ENCODE measurements around the gene FRAS1.
"Not testable (repeated sequence)": the region's sequence is repeated elsewhere in the genome, so short reads cannot be mapped to it uniquely, and the experiment has no call there.

FRAS1 gene

DNA sequence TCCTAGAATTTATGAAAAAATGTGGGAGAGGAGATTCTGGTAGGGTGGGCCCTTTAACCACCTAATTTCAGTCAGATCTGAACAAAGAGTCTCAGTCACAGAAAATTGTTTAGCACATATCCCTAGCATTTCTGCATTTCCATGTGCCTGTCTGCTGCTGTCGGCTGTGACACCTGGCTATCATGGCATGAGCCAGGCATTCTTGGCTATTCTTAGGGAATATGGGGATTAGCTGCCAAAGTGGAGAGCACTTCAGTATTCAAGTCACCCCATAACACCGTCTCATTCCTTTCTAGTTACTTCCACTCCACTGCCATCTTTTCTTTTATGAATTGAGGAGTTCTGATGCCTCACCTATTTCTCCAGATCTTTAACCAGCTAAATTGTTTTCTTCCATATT, 211.5 kb downstream of the FRAS1 start:
- no peak for DNase-seq (ENCODE audit: extremely low read depth in 1 of 2, low read depth in 1 of 2)

- not testable (repeated sequence) for DNase-seq (ENCODE audit: extremely low read depth in 1 of 2, low read depth in 1 of 2)
Measured at GRCh38 chr4:78275450-78275849, 218.3 kb downstream of the FRAS1 start.

- DNase-seq (ENCODE audit: extremely low read depth in 1 of 2, low read depth in 1 of 2): no peak
Measured at GRCh38 chr4:78286281-78286680, 229.2 kb downstream of the FRAS1 start.

DNA sequence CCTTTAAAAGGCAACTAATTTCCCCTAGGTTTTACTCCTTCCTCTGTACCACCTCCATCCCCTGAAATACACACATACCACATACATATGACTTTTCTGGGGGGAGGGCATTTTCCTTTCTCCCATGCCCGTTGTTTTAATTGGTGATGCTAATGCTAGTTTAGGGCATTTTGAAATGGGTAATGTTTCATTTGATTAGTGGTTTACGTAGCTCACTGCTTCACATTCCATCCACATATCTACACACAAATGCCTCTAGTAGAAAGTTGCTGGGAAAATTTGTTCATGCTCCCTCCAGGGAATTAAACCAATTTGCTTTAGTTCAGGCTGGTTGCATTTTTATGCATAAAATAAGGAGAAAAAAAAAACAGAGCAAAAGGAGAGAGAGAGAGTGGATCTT, 231.2 kb downstream of the FRAS1 start:
- no peak for DNase-seq (ENCODE audit: extremely low read depth in 1 of 2, low read depth in 1 of 2)

GRCh38 chr4:78291277-78291676, 234.2 kb downstream of the FRAS1 start:
- DNase-seq (ENCODE audit: extremely low read depth in 1 of 2, low read depth in 1 of 2): no peak

- no peak for DNase-seq (ENCODE audit: extremely low read depth in 1 of 2, low read depth in 1 of 2)
Measured at GRCh38 chr4:78292341-78292740, 235.2 kb downstream of the FRAS1 start.

DNA sequence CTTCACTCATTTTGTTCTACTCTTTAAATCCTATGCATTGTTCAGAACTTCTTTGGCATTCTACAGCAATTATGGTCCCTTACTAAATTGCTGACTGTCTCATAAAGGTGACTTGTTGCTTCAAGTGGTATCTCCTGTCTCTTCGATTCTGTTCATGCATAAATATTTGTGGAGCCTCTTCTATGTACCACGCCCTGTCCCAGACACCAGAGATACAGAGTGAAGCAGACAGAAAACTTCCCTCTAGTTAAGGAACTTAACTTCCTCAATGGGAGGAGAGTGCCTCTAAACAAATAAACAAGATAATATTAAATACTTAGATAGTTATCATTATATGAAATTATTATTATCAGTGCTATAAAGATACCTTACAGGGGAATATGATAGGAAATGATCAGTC, 235.7 kb downstream of the FRAS1 start:
- no peak for DNase-seq (ENCODE audit: extremely low read depth in 1 of 2, low read depth in 1 of 2)

DNA sequence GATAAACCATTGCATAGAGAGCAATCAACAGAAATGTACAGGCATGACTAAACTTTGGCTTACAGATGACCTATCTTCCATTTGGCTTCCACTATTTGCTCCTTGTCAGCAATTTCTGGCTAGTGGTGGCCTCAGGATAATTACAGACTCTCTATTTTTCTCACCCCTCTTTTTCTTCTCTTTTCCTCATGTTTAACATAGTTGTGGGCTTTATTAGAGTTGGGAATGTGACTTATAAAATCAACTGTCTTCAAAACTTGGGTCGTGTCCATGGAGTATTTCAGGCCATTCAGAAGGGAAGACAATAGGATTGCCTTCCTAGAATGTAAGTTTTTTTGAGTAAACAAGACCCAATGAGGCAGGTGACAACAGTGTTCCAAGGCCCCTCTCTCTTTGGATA, 236.2 kb downstream of the FRAS1 start:
- no peak for DNase-seq (ENCODE audit: extremely low read depth in 1 of 2, low read depth in 1 of 2)

GRCh38 chr4:78293821-78294301, 236.7 kb downstream of the FRAS1 start:
- DNase-seq (ENCODE audit: extremely low read depth in 1 of 2, low read depth in 1 of 2): no peak

GRCh38 chr4:78296261-78296660, 239.1 kb downstream of the FRAS1 start:
- DNase-seq (ENCODE audit: extremely low read depth in 1 of 2, low read depth in 1 of 2): no peak

DNA sequence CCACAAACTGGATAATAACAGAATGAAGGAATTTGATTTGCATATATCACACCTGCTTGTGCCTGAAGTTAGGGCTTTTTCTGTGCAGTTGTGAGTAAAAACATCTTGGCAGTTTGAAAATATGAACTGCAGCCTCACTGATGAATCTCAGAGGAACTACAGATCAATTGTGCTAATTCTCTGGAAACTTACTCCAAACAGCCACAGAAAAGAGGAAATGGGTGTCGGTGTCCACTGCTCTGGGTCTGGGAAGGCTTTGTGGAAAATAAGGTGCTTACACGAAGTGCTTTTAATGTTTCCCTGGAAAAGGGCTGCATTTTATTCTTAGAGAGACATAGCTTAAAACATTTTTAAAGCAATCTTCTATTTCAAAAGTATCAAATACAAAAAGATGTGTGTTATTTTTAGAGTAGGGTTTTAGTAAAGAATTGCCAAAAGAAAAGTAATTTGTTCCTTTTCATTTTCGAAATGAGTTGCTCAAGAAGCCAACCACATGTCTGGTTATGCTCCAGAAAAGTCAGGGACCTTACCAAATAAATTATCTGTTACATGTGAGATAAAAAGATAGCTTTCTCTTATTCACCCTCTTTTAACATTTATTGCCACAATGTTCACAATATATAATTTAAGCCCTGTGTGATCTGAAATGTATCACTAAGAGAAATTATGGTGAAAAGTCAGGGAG, 240.1 kb downstream of the FRAS1 start:
- no peak for DNase-seq (ENCODE audit: extremely low read depth in 1 of 2, low read depth in 1 of 2)

DNA sequence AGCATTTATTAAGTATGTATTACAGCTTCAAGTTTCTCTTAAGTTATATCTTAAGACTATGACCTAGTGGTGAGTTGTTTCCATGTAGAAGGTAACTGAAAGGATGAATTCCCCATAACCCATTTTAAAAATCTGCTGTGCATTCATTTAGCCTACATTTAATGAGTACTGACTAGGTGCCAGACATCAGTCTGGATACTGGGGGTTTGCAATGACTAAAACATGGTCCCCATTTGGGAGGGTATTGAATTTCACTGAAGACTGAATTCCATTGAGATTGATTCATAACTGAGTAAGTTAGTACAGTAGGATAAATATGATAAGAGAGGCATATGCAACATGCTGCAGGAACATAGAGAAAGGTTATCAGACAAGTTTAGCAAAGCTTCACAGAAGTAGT, 241.5 kb downstream of the FRAS1 start:
- DNase-seq (ENCODE audit: extremely low read depth in 1 of 2, low read depth in 1 of 2): no peak

GRCh38 chr4:78299565-78299972, 242.4 kb downstream of the FRAS1 start:
- no peak for DNase-seq (ENCODE audit: extremely low read depth in 1 of 2, low read depth in 1 of 2)

DNA sequence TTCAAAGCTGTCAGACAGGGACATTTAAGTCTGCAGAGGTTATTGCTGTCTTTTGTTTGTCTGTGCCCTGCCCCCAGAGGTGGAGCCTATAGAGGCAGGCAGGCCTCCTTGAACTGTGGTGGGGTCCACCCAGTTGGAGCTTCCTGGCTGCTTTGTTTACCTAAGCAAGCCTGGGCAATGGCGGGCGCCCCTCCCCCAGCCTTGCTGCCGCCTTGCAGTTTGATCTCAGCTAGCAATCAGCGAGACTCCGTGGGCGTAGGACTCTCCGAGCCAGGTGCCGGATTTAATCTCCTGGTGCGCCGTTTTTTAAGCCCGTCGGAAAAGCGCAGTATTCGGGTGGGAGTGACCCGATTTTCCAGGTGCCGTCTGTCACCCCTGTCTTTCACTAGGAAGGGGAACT, 250.1 kb downstream of the FRAS1 start:
- not testable (repeated sequence) for DNase-seq (ENCODE audit: extremely low read depth in 1 of 2, low read depth in 1 of 2)

- no peak for DNase-seq (ENCODE audit: extremely low read depth in 1 of 2, low read depth in 1 of 2)
Measured at GRCh38 chr4:78308517-78308916, 251.4 kb downstream of the FRAS1 start.

GRCh38 chr4:78309352-78309751, 252.2 kb downstream of the FRAS1 start:
- no peak for DNase-seq (ENCODE audit: extremely low read depth in 1 of 2, low read depth in 1 of 2)

- no peak for DNase-seq (ENCODE audit: extremely low read depth in 1 of 2, low read depth in 1 of 2)
Measured at GRCh38 chr4:78310007-78310739, 253.1 kb downstream of the FRAS1 start.

DNA sequence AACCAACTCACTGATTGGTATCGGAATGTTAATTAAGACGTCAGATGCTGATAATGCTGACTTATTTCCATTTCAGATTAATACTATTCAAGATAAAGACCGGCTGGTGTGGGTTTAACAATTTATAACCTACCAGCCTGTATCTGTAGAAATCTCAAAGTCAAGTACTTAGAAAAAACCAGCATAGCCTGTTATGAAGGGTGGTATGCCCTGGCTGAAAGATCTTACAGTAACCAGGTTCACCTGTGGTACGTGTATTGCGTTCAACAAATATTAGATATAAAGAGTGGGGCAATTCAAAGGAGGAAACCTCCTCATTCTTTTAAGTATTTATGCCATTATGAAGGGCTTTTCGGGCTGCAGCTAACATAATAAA, 253.6 kb downstream of the FRAS1 start:
- no peak for DNase-seq (ENCODE audit: extremely low read depth in 1 of 2, low read depth in 1 of 2)

DNA sequence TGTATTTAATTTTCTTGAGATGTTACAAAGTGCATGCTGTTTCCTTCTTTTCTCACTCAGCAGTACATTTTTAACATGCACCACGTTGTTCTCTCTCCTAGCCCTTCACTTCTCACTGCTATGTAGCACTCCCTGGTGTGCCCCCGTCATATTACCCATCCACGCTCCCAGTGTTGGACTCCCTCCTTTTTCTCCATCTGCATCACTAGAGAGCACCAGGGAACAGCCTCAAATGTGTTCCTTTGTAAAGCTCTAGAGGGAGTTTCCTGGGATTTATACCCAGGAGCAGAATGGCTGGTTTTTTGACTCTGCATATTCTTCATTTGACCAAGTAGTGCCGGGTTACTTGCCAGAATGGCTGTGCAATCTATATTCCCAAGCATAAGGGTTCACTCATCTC, 254.2 kb downstream of the FRAS1 start:
- DNase-seq (ENCODE audit: extremely low read depth in 1 of 2, low read depth in 1 of 2): no peak

DNA sequence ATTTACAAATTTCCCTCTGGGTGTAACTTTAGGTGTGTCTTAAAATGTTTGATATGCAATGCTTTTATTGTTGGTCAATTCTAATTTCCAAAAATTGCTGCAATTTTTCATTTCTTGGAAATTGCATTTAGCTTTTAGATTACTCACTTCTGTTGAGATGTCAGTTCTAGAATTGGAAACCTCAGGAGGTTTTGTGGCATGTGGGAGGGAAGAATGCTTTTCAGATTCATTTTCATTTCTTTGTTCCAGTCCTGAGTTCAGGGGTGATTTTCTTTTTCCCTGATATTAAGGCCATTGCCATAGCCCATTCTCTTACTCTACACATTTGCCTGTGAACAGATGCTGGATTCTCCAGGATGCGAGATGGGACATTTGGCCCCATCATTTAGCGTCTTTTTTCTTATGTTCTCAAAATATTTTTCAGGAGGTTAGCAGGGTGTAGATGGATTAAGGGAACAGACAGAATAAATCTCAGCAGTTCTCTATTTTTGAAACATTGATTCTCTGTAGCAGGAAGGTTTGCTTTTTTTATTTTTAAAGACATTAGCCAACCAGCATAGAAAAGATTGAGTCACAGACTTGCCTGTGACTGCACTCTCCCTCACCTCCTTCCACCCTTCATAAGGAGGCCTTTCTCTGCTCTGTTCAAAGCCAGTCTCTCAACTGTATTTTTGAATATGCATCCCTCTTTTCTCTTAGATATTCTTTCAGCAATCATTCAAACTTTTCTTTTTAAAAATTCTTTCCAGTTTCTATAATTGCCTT, 256.0 kb downstream of the FRAS1 start:
- DNase-seq (ENCODE audit: extremely low read depth in 1 of 2, low read depth in 1 of 2): no peak

- DNase-seq (ENCODE audit: extremely low read depth in 1 of 2, low read depth in 1 of 2): no peak
Measured at GRCh38 chr4:78313754-78314120, 256.6 kb downstream of the FRAS1 start.

DNA sequence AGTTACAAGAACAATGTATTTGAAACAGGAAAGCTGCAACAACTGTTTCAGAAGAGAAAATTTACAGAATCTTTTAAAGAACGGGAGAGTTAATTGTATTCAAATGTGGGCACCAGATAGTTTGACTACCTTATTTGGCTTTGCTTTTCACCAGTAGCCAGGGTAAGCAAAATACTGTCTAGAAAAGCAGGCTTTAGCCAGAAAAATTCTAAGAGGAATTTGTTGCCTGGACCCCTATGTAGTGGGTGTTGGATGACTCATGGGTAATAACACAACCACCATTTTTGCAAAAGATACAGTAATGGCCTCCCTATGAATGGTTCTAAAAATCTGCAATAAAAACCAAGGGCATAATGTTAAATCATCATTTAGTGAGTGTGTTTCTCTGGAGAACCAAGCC, 261.0 kb downstream of the FRAS1 start:
- no peak for DNase-seq (ENCODE audit: extremely low read depth in 1 of 2, low read depth in 1 of 2)
